Activated naive CD4-positive, alpha-beta T cell (primary cell): ENCODE measurements around the gene EIF6.
A peak's percentile ranks its signal among the peaks of the same experiment; 100 is the strongest.
"Not testable (repeated sequence)": the region's sequence is repeated elsewhere in the genome, so short reads cannot be mapped to it uniquely, and the experiment has no call there.

Experiments
- DNase-seq, 4 experiments: peaks; one replicate each; lab custom pipeline; 2025; lab: John Stamatoyannopoulos, UW

The EIF6 gene

GRCh38 chr20:35277531-35278395, 6.8 kb downstream of the EIF6 start, which contains the start of gene MMP24OS:
Gene MMP24OS (minus strand): TSS chr20:35278122. CDS start chr20:35277929, 193 bp downstream.
- peak; percentile 48 to 84 (median 70) for DNase-seq

- DNase-seq, result no peak
Observed at GRCh38 chr20:35277127-35277526, 7.4 kb downstream of the EIF6 start.

- no peak for DNase-seq
Observed at GRCh38 chr20:35276408-35276807, 8.2 kb downstream of the EIF6 start.

- no peak for DNase-seq
Observed at GRCh38 chr20:35275741-35276251, 8.8 kb downstream of the EIF6 start.

- DNase-seq, result no peak
Observed at GRCh38 chr20:35274172-35275092, 10.1 kb downstream of the EIF6 start.

GRCh38 chr20:35273449-35274171, 11.0 kb downstream of the EIF6 start:
- DNase-seq, result no peak

GRCh38 chr20:35271904-35272303, 12.7 kb downstream of the EIF6 start:
- DNase-seq, result no peak

- no peak for DNase-seq
Observed at GRCh38 chr20:35271073-35271882, 13.3 kb downstream of the EIF6 start.

GRCh38 chr20:35270021-35270902, 14.3 kb downstream of the EIF6 start:
- no peak for DNase-seq

- peak in 1 of 4 experiments; percentile 18 for DNase-seq
Observed at GRCh38 chr20:35269055-35269781, 15.4 kb downstream of the EIF6 start.

- DNase-seq, result no peak
Observed at GRCh38 chr20:35267092-35267491, 17.5 kb downstream of the EIF6 start.

- DNase-seq, result no peak
Observed at GRCh38 chr20:35264755-35265154, 19.8 kb downstream of the EIF6 start.

- DNase-seq, result no peak
Observed at GRCh38 chr20:35263532-35264341, 20.8 kb downstream of the EIF6 start.

GRCh38 chr20:35262731-35263531, 21.6 kb downstream of the EIF6 start:
- DNase-seq, result not testable (repeated sequence)

- not testable (repeated sequence) for DNase-seq
Observed at GRCh38 chr20:35262321-35262720, 22.3 kb downstream of the EIF6 start.

GRCh38 chr20:35260426-35260825, 24.1 kb downstream of the EIF6 start:
- no peak for DNase-seq

GRCh38 chr20:35257175-35257909, 27.2 kb downstream of the EIF6 start:
- DNase-seq, result no peak
